GM12864 (cell line): ENCODE measurements around the gene GRB2.
A peak's percentile ranks its signal among the peaks of the same experiment; 100 is the strongest.

Experiments used
- DNase-seq: peaks from one replicate; pipeline ENCODE4 v3.0.0-alpha.2; 2011; ENCODE audit warnings: low read depth
- H3K4me3 ChIP-seq: 2 replicates; pipeline ENCODE4 v1.5.1; 2011; ENCODE audit warnings: mild to moderate bottlenecking, low read depth, low read length, control low read depth
- CTCF ChIP-seq: IDR thresholded peaks from 2 replicates; pipeline ENCODE4 v1.5.1; 2011; ENCODE audit warnings: low read depth, mild to moderate bottlenecking, moderate library complexity, low read length, control low read depth, inconsistent platforms; ENCODE audit errors: missing control alignments

The GRB2 gene

GRCh38 chr17:75411328-75412067, 6.0 kb upstream of the GRB2 start:
- TF ChIP-seq CTCF: no peak
- no peak for DNase-seq
- H3K4me3 ChIP-seq: no peak overlapping the region

GRCh38 chr17:75410141-75410540, 4.7 kb upstream of the GRB2 start:
- DNase-seq: no peak
- H3K4me3 ChIP-seq: no peak overlapping the region
- no peak for TF ChIP-seq CTCF

GRCh38 chr17:75407655-75408352, 2.3 kb upstream of the GRB2 start:
- no peak overlapping the region for H3K4me3 ChIP-seq
- TF ChIP-seq CTCF: no peak
- DNase-seq: no peak

GRCh38 chr17:75406222-75406615, 741 bp upstream of the GRB2 start:
- DNase-seq: no peak
- peak overlapping the region; percentile 59 for H3K4me3 ChIP-seq
- TF ChIP-seq CTCF: no peak

- DNase-seq: no peak
- no peak for TF ChIP-seq CTCF
- H3K4me3 ChIP-seq: peak overlapping the region; percentile 98
Measured at GRCh38 chr17:75404731-75405364, 630 bp downstream of the GRB2 start.

- peak; percentile 87 for TF ChIP-seq CTCF
- DNase-seq: no peak
- H3K4me3 ChIP-seq: peak overlapping the region; percentile 98
Measured at GRCh38 chr17:75404223-75404730, 1.2 kb downstream of the GRB2 start.
